ENCODE results near the gene CHRFAM7A. TPM values are rescaled to one million over a fixed set of nuclear protein-coding genes. Genes with fewer than 3 reads are reported as not detected.
"Not testable (repeated sequence)": the region's sequence is repeated elsewhere in the genome, so short reads cannot be mapped to it uniquely, and the experiment has no call there.

Gene CHRFAM7A
- 3.8 TPM for total RNA-seq
- long read RNA-seq, full-length matches to known transcripts: 2 of 2 reads
- long read RNA-seq, partial matches to known transcripts: 0 of 2 reads
- long read RNA-seq, other reads (novel, unspliced or antisense): 0 of 2 reads

DNA sequence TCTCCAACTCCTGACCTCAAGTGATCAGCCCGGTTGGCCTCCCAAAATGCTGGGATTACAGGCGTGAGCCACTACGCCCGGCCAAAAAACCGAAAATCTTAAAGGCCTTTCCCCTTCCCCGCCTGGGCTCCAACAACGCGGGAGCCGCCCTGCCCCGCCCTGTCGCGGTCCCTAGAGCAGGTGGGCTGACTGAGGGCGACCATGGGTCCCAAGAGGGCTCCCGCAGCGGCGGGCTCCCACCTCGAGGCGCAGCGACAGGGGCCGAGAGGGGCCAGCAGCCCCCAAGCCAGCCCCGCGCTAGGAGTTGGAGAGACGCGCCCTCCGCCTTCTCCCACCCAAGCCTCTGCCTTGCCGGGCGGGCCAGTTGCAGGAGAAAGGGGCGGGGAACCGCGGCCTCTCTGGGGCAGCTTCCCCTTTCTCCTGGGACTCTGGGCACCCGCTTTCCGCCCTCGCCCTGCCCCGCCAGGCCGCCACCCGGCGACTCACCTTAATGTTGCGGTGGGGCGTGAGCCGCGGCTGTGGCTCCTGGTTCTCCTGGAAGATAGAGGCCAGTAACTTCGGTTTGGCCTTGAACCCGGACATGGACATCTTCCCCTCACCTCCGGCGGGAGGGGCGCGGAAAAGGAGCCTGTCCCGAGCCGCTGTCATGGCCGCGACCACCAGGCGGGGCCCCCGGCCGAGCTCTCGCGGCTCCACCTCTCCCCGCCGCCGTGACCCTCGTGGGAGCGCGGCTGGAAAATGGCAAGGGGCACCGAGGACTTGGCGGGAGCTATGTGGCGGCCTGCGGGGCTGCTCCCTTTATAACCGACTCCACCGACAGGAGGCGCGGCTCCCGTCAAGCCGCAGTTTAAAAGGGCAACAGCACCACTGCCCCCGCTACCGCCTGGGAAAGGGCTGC lies at the start of gene CHRFAM7A:
TSS of gene CHRFAM7A (minus strand) at position 775 of the 898 bp plus-strand sequence. CDS start 10,189 bp downstream, outside the sequence.
- intact Hi-C loops (cut with DNase I); DNase-seq (ENCODE audit: low spot score): not testable (repeated sequence)

DNA sequence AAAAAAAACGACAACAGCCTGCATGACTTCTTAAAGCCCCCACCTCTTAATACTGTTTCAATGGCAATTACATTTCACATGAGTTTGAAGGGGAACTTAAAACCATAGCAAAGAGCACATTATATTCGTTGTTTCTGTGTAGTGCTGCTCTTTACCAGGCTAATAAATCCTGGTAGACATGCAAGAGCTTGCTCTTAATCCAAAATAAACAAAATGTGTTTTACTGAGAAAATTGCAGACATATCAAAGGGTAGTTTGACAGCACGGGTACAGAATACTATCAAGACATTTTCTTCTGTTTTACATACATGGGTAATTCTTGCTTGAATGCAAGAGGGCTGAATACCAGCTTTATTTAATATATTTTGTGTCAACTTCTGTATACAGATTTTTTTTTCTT lies 45.0 kb upstream of the CHRFAM7A start:
- DNase-seq (ENCODE audit: low spot score); intact Hi-C loops (cut with DNase I): not testable (repeated sequence)

DNA sequence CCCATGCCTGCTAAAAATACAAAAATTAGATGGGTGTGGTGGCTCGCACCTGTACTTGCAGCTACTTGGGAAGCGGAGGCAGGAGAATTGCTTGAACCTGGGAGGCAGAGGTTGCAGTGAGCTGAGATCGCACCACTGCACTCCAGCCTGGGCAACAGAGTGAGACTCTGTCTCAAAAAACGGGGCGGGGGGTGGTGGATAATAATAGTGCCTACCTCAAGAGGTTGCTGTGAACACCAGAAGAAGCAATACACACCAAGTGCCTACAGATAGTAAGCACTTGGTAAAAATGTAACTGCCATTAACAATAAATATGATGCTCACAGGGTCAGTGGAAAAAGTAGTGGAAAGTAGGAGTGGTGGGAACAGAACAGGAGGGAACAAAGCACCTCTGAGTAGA lies 42.5 kb upstream of the CHRFAM7A start:
- intact Hi-C loops (cut with DNase I); DNase-seq (ENCODE audit: low spot score): not testable (repeated sequence)

DNA sequence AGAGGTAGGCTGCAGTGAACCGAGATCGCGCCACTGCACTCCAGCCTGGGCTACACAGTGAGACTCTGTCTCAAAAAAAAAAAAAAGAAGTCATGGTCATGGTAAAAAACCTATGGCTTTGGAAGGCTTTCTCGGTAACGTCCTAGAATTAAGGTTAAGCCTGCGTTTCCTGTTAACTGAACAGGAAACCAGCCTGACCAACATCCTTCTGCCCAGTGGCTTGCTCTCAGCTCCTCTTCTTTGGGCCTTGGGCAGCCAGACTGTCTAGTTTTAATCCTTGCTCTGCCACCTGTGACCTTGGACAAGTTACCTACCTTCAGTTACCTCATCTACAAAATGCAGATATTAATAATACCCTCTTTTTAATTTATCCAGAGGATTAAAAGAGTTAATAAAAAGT lies 27.4 kb upstream of the CHRFAM7A start:
- intact Hi-C loops (cut with DNase I); DNase-seq (ENCODE audit: low spot score): not testable (repeated sequence)

DNA sequence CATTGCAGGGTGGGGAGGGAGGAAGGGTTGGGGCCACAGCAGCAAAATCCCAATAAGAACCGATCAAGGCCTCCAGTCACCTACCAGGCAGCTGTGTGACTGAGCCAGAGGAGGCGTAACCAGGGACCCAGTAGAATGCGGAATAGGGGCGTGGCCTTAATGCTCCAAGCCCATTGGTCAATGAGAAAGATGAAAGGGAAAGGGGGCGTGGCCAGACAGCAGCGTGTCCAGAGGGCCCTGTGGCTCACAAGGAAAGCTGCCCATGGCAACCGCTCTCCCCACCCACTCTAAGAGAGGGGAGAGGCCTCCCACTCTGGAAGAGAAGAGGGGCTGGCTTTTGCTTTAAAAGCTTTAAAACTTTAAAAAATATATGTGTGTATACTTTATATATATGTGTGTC lies 20.8 kb upstream of the CHRFAM7A start, which contains the start of gene GOLGA8R:
TSS of gene GOLGA8R (minus strand) at position 101 of the 400 bp plus-strand sequence. CDS start at position 3, 98 bp downstream.
- intact Hi-C loops (cut with DNase I): not testable (repeated sequence)

DNA sequence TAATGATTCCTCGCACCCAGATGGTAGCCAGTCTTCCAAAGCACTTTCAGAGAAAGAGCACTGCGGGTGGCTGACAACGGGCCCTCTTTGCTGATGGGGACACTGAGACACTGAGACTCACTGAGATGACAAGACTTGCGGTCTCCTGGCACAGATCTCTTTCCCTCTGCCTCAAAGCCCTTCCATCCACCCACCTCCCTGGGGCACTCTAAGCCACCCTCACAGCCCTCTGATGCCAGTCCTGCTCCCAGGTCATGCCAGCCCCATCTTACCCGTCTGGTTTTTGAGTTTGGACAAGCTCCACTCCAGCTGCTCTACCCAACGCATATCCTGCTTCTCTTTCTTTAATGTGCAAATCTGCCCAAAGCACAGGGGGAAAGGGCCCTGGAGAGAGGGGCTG lies 14.3 kb upstream of the CHRFAM7A start:
- DNase-seq (ENCODE audit: low spot score): peak; percentile 73
- intact Hi-C loops (cut with DNase I): not testable (repeated sequence)

More for the DNA sequence above, 20.8 kb upstream of the CHRFAM7A start, which contains the start of gene GOLGA8R:
- DNase-seq (ENCODE audit: low spot score): not testable (repeated sequence)

DNA sequence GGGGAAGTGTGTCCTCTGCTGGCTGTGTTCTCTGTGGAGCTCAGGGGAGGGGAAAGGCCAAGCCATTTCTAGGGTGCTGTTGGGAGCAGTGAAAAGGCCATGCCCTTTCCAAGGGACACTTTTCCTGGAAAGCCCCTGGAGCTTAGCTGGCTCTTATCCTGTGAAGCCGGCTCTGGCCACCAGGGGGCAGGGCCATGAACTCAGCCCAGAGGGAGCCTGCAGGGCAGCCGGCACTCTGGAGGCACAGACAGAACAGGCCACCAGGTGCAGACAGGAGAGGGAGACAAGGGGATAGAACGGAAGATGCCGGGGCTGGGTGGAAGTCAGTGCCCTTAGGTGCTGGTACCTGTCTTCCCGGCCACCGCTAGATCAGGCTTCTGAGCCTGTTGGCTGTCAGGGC lies 5.6 kb upstream of the CHRFAM7A start:
- intact Hi-C loops (cut with DNase I): not testable (repeated sequence)
- DNase-seq (ENCODE audit: low spot score): peak; percentile 31

DNA sequence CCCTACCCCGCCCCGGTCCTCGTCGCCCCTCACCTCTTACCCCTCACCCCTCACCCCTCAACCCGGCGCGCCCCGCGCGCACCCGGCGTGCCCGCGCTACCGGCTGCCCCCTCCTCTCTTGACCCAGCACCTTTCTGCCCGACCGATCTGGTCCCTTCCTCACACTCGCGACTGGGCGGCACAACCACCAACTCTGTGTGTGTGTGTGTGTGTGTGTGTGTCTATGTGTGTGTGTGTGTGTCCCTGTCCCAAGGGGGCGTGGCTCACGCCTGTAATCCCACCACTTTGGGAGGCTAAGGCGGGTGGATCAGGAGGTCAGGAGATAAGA lies 288 bp upstream of the CHRFAM7A start:
- DNase-seq (ENCODE audit: low spot score); intact Hi-C loops (cut with DNase I): not testable (repeated sequence)

DNA sequence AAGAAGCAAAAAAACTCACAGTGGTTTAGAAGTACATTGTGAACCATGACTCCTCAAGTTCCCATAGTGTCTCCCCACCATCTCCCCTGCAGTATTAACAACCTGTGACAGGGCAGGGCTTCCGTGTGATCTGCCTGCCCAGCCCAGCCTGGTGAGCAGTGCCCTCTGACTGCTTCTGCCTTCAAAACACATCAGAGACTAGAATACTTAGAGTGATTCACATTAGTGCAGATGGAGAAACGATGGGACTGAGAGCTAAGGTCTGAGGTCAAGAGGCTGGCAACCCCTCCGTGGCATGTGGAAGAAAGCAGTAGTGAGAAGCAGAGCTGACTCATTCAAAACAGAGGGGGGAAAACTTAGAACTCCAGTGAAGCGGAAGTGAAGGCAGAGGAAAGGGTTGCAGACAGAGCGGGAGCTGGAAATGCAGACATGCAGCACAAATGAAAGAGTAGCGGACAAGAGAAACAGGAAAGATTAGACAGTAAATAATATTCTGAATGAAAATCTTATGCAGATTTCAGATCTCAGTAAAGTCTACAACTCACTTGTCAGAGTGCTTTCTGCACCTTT lies 6.9 kb downstream of the CHRFAM7A start:
- DNase-seq (ENCODE audit: low spot score); intact Hi-C loops (cut with DNase I): not testable (repeated sequence)

DNA sequence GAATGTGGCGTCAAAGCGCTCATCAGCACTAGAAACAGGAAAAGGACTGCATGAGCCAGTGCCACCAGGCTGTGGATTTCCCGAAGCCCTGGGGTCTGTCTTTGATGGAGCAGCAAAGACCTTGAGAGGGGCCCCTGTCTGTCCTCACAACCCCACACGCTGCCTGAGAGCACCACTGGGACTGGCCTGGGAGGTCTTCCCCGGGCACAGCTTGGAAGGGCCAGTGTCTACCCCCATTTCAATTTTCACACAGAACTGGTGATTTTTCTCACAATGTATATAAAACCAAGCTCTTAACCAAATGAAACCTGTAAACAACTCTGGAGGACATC lies 16.3 kb downstream of the CHRFAM7A start:
- DNase-seq (ENCODE audit: low spot score); intact Hi-C loops (cut with DNase I): not testable (repeated sequence)

DNA sequence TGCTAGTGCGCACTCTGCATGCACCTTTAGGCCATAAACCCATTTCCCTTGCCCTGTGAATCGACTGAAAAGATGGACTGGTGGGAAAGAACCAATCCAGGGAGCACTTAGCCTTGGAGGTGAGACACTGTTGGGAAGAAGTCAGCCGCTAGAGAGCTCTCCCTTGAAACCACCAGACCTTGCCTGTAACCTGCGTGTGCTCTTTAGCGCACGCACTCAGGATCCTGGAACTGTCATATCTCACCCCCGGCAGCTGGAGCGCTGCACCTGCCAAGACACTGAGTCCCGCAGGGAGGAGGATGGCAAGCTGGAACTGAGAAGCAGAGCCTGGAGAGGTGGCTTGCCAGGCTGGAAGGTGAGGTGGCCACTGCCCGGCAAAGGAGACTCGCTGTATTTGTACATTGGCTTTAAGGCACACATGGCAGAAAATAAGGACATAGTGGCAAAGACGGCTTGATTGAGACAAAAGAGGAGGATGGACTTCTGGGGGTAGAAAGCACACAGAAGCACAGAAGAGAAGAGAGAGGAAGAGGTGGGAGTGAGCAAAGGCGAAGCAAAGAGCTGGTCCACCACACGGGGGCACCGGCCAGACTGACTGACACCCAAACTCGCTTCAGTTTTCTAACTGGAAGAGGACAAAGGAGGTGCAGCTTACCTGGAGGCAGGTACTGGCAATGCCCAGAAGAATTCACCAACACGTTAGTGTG lies 16.8 kb downstream of the CHRFAM7A start:
- DNase-seq (ENCODE audit: low spot score); intact Hi-C loops (cut with DNase I): not testable (repeated sequence)

DNA sequence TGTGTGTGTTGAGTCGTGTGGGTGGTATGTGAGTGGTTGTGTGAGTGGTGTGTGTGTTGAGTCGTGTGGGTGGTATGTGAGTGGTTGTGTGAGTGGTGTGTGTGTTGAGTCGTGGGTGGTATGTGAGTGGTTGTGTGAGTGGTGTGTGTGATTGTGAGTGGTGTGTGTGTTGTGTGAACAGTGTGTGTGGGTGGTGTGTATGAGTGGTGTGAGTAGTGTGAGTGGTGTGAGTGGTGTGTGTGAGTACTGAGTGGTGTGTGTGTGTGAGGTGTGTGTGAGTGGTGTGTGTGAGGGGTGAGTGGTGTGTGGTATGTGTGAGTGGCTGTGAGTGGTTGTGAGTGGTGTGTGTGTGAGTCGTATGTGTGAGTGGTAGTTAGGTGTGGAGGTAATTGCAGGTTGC lies 17.5 kb downstream of the CHRFAM7A start:
- intact Hi-C loops (cut with DNase I); DNase-seq (ENCODE audit: low spot score): not testable (repeated sequence)

DNA sequence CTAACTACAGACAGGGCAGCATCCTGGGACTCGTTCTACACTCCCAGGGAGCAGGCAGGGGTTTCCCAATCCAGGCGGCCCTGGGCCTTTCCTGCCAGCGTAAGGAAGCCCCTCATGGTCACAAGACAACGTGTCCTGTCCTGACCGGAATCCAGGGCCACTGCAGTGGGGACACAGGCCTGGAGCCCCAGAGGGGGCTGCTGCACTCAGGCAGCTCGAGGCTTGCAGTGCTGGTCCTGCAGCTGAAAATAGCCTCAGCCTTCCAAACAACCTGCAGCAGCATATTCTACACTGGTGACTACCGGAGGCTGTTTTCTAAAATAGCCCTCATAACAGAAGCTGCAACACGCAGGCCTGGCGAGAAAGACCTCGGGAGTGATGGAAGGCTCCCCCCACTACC lies 18.5 kb downstream of the CHRFAM7A start:
- intact Hi-C loops (cut with DNase I): not testable (repeated sequence)

DNA sequence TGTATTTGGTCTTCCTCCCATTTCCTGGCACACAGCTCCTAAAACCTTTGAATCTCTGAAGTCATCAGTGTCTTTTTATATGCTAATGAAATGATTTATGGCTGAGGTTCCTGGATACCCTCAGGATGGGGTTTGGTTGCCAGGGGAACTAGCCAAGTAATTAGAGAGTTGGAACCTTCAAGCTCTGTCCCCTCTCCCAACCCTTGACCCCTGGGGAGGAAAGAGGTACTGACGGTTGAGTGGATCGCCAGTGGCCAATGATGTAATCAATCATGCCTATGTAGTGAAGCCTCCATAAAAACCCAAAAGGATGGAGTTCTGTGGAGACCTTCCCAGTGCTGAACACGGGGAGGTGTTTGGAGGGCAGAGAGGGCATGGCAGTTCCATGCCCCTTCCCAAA lies 25.1 kb downstream of the CHRFAM7A start:
- DNase-seq (ENCODE audit: low spot score); intact Hi-C loops (cut with DNase I): not testable (repeated sequence)

More for the DNA sequence above, 18.5 kb downstream of the CHRFAM7A start:
- DNase-seq (ENCODE audit: low spot score): not testable (repeated sequence)

DNA sequence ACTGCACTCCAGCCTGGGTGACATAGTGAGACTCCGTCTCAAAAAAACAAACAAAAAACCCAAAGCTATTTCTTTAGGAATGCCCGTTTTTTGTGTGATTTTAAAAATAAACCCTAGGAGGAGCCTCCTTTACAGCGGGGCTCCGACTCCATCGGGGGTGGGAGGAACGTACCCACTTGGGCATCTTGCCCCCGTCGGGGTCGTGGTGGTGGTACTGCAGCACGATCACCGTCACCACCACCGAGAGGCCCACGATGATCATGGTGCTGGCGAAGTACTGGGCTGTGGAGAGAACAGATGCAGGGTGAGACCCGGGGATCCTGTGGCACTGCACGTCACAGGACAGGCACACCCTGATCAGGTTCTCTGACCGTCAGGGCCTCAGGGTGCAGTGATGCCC lies 26.1 kb downstream of the CHRFAM7A start:
- DNase-seq (ENCODE audit: low spot score): not testable (repeated sequence)

DNA sequence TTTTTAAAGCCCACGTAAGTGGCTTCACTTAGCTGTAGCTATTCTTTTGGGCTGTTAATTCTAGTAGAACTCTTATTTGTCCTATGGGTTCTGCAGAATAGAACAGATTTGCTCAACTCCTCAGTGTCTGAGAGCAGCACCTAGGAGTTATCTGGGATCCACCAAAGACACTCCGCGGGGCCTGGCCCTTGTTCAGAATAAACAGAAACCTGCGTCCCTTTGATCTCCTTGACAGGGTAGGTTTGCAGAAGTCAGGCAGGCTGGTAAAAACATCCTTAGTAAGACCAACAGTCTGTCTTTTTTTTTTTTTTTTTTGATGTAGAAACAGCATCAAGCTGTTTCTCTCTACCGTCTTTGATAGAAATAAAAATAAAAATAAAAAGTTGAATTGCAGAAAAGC lies 31.9 kb downstream of the CHRFAM7A start:
- DNase-seq (ENCODE audit: low spot score); intact Hi-C loops (cut with DNase I): not testable (repeated sequence)

More for the DNA sequence above, 26.1 kb downstream of the CHRFAM7A start:
- intact Hi-C loops (cut with DNase I): not testable (repeated sequence)

DNA sequence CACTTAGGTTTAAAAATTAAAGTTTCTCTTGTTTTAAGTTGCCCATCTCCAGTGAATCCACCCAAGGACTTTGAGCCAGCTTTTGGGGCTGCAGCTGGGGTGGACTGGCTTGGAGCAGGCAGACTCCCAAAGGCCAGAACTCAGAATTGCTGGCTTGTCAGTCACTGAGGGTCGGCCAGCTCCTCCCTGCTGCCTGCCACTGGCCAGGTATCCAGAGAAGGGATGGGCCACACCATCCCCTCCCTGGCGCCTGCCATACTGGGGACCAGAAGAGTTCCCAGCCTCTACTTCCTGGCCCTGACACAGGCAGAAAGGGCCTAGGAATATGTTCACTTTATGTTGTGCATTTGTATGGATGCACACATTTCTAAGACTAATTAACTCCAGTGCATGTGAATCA lies 32.4 kb downstream of the CHRFAM7A start:
- intact Hi-C loops (cut with DNase I); DNase-seq (ENCODE audit: low spot score): not testable (repeated sequence)

DNA sequence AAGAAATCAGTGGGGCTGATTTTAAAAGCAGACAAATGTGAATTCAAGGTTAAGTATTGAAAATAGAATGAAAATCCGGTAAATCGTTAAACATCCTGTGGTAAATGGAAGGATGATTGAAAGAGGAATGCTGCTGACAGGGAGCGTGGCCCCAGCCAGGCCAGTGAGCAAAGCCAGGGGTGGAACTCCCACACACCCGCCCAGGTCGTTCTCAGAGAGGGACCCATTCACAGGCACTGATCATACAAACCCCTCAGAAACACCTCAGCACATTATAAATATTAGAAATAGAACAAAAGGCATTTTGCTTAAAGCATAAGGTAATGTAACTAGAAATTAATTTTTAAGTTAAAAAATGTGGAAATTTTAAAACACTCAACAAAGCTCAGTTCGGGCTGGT lies 38.3 kb downstream of the CHRFAM7A start:
- intact Hi-C loops (cut with DNase I); DNase-seq (ENCODE audit: low spot score): not testable (repeated sequence)

DNA sequence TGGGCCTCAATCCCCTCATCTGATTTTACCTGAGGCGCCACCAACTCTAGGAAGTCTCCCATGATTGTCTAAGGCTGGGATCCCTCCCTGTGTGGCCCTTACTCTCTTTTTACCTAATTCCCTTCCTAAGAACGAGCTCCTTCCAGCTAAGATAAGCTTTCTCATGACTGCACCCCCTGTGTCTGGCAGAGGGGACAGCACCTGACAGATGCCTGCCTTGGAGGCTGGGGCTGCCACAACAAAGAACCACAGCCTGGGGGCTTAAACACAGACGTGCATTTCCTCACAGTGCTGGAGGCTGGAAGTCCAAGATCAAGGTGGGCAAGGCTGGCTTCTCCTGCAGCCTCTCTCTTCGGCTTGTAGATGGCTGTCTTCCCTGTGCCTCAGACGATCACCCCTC lies 43.5 kb downstream of the CHRFAM7A start:
- DNase-seq (ENCODE audit: low spot score); intact Hi-C loops (cut with DNase I): not testable (repeated sequence)

DNA sequence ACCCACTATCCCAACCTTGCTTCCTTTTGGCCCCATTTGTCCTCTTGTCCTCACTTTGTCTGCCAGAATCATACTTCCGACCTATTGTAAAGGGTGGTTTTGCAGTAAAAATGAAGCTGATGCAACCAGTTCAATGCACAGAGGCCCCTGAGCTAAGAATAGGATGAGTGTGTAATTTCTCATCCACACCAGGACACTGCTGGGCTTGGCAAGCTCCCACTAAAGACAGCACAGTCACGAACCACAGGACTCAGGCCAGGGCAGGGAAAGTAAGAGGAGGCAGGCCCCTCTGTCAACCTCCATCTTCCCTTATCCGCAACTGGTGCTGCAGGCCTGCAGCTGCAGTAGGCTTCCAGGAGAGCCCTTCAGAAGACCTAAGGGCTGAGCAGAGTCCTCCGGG lies 56.8 kb downstream of the CHRFAM7A start:
- DNase-seq (ENCODE audit: low spot score); intact Hi-C loops (cut with DNase I): not testable (repeated sequence)
